Stimulated activated CD4-positive, alpha-beta T cell treated with anti-CD3 and anti-CD28 coated beads, Interleukin-4, amount 100 ng/mL, for 1 hour (primary cell): Measurements from ENCODE around the gene CCDC32.

Experiments
- DNase-seq: peaks from one replicate; pipeline ENCODE4 v3.0.0-alpha.2; 2020

Gene CCDC32

DNA sequence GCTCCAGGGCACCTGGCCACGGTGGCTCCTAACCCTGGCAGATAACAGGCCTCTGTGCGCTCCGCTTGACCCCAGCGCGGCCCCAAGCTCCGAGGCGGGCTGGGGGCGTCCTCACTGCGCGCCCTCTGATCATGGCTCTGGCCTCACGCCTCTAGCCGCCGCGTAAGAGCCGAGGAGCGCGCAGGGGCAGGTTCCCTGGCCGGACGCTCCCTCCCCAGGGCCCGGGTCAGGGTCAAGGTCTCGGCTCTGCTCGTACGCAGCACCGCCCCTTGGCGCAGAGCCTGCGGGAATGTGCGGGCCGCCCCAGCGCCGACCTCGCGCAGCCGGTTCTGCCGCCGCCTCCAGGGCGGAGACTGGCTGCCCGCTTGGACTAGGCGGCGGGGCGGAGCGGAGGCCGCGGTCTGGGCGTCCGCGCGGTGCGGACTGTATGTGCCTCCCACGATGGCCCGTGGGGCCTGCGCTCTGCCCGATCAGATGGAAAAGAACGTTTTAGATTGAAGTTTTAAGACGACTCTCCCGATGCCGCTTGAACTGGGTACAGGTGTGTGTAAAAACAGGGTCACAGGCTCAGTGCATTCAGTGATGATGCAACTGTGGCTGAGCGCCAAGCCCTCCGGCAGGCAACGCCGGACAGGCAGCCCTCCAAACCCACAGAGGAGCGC is 53.2 kb downstream of the CCDC32 start:
- peak; percentile 11 for DNase-seq

DNA sequence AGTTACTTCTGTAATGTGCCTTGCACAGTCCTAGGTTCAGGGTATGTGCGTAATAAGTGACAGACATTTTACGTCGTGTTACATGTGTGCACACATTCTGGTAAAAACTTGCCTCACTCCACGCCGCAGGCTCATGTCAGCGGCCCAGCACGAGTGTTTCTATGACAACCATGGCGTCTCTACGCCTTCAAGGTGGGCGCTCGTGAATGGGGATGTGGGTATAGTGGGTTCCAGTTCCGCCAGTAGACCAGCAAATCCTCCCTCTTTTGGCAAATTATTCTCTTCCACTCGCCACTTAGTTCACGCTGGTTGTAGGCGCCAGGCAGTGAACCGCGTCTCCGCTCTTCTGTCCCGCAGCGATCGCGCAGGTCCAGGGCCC is 53.8 kb downstream of the CCDC32 start:
- no peak for DNase-seq

DNA sequence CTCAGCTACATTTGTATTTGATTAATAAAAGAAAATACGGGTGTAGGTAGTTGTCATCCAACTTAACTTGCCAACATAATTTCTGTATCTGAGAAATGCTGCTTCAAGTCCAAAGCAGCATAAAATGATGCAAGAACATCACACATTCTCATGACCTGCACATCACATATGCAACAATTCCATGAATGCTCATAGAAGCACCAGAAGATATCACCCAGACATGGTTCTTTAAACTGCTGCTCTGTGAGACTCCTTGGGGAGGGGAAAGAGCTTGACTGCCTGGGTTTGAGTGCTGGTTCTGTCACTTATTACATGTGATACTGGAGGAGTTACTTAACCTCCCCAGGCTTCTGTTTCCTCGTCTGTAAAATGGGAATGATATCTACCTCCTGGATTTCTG is 54.6 kb downstream of the CCDC32 start:
- no peak for DNase-seq

DNA sequence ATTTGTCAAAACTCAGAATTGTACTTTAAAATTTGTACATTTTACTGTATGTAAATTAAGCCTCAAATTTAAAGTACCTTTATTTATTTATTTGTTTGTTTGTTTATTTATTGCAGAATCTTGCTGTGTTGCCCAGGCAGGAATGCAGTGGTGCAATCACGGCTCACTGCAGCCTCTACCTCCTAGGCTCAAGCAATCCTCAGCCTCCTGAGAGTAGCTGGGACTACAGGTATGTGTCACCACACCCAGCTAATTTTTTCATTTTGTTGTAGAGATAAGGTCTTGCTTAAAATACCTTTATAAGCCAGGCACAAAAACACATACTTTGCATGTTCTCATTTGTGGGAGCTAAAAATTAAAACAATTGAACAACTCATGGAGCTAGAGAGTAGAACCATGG is 56.6 kb downstream of the CCDC32 start:
- no peak for DNase-seq

DNA sequence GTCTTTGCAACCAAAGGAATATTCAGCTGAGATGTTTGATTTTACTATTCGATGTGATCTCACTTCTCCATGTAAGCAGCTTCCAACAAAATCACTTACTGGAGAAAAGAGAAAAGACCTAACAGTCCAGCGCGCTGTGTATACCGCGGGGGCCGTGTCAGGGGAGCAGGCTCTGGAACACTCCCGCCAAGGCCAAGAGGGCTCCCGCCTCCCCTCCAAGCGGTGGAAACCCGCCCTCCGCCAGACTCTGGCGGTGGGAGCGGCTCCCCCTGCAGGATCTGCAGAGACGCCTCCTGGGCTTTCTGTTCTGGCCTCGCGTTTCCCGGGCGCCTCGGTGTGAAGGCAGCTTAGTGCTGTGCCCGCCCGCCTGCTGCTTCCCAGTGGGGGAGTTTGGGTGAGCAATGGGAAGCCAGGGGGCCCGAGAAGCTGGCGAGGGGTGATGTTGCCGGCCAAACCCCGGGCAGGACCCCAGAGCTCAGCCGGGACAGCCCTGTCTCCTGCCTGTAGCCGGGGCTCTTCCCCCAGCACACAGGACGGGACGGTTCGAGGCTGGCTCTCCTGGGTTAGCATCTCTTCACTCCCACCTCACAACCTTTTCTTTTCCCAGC is 57.8 kb downstream of the CCDC32 start:
- peak; percentile 69 for DNase-seq
